Brain microvascular endothelial cell (primary cell): ENCODE measurements around the gene HENMT1.

ENCODE experiments used
- DNase-seq: peaks from one replicate; pipeline ENCODE4 v3.0.0-alpha.2; 2020
- H3K27ac ChIP-seq: fragments of 250-450 bp; sonication (Bioruptor Pico); 2 replicates; pipeline ENCODE4 v1.5.1; 2020; ENCODE audit warnings: mild to moderate bottlenecking, moderate library complexity
- H3K27me3 ChIP-seq: fragments of 250-450 bp; sonication (Bioruptor Pico); replicated peaks from 2 replicates; pipeline ENCODE4 v1.5.1; 2020; ENCODE audit warnings: mild to moderate bottlenecking
- H3K36me3 ChIP-seq: fragments of 250-450 bp; sonication (Bioruptor Pico); replicated peaks from 2 replicates; pipeline ENCODE4 v1.5.1; 2020; ENCODE audit warnings: mild to moderate bottlenecking
- H3K4me3 ChIP-seq: 2 replicates; pipeline ENCODE4 v1.5.1; 2011; ENCODE audit warnings: low read depth, mild to moderate bottlenecking, control low read depth, low read length, moderate library complexity
- in situ Hi-C: cut with HindIII; loops from 2 replicates; pipeline ENCODE4 v1.10.0; 2017; ENCODE audit warnings: low sequenced_read_pairs, low pct_ligation_motif_present
- TF ChIP-seq, protein P1 (sequence below): IDR thresholded peaks from 2 replicates; pipeline ENCODE4 v1.5.1; 2011; ENCODE audit warnings: low read depth, mild to moderate bottlenecking, moderate library complexity, low read length, control low read depth, inconsistent platforms; ENCODE audit errors: missing control alignments

The HENMT1 gene

DNA sequence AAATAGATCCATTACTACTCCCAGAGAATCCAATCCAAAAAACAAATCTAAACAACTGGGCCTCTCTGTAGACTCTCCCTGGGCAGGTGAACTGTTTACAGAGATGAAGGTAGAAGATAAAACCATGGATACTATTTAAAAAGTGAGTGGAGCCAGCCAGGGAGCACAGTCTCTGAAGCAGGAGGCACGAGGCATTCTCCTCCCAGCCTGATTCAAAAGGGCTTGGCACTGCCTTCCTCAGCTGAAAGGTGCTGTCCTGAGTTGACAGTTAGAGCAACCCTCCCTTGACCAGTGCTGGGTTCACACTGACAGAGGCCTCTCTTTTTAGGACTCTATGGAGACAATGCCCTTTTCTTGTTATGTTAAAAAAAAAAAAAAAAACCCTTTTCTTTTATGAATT lies 36.8 kb downstream of the HENMT1 start:
- in situ Hi-C loops: no loop called here
- H3K36me3 ChIP-seq: no peaks in the 10 kb centered on the region
- no peak overlapping the region for H3K4me3 ChIP-seq
- TF ChIP-seq, protein P1, sequence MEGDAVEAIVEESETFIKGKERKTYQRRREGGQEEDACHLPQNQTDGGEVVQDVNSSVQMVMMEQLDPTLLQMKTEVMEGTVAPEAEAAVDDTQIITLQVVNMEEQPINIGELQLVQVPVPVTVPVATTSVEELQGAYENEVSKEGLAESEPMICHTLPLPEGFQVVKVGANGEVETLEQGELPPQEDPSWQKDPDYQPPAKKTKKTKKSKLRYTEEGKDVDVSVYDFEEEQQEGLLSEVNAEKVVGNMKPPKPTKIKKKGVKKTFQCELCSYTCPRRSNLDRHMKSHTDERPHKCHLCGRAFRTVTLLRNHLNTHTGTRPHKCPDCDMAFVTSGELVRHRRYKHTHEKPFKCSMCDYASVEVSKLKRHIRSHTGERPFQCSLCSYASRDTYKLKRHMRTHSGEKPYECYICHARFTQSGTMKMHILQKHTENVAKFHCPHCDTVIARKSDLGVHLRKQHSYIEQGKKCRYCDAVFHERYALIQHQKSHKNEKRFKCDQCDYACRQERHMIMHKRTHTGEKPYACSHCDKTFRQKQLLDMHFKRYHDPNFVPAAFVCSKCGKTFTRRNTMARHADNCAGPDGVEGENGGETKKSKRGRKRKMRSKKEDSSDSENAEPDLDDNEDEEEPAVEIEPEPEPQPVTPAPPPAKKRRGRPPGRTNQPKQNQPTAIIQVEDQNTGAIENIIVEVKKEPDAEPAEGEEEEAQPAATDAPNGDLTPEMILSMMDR: no peak
- DNase-seq: no peak
- H3K27ac ChIP-seq: no peak overlapping the region
- no peaks in the 10 kb centered on the region for H3K27me3 ChIP-seq

DNA sequence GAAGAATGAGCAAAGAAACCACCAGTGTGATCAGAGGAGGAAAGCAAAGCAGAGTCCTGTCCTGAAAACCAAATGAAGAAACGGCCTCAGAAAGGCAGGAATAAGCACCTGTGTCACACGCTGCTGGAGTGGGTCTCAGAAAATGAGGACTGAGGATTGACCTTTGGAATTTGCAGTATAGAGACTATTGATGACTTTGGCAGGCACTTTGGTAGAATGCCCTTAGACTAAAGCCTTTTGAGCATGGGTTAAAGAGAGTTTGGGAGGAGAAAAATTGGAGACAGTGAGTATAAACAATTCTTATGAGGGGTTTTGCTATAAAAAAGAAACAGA lies 43.2 kb downstream of the HENMT1 start:
- no peak for DNase-seq
- in situ Hi-C loops: no loop called here
- Histone ChIP-seq H3K27me3 (no peaks in the 10 kb centered on the region), H3K36me3 (no peaks in the 10 kb centered on the region), H3K27ac (no peak overlapping the region), H3K4me3 (no peak overlapping the region)
- TF ChIP-seq, protein P1: no peak

DNA sequence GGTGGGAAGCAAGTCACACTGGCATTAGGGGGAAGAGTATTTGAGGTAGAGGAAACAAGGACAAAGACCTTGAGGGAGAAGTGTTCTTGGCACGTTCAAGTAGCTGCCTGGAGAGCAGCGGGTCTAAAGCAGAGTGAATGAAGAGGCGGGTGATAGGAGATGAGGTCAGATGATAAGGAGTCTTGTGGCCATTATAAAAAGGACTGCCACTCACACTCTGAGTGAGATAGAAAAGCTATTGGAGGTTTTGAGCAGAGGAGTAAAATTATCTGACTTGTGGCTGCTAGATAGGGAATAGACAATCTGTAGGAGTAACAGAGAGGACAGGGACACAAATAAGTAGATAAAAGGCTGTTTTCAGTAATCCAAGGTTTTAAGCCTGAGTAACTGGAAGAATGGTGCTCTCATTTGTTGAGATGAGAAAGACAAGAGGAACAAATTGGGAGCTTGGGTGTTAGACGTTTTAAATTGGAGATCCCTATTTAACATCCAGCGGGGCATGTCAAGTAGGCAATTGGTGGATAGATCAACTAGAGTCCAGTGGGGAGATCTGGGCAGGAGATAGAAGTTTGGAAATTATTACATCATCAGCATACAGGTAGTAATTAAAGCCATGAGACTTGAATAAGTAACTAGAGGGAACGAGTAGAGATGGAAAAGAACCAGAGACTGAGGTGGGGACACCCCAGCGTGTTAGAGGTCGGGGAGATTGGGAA lies 43.7 kb downstream of the HENMT1 start:
- no peak overlapping the region for H3K4me3 ChIP-seq
- TF ChIP-seq, protein P1: no peak
- in situ Hi-C loops: no loop called here

DNA sequence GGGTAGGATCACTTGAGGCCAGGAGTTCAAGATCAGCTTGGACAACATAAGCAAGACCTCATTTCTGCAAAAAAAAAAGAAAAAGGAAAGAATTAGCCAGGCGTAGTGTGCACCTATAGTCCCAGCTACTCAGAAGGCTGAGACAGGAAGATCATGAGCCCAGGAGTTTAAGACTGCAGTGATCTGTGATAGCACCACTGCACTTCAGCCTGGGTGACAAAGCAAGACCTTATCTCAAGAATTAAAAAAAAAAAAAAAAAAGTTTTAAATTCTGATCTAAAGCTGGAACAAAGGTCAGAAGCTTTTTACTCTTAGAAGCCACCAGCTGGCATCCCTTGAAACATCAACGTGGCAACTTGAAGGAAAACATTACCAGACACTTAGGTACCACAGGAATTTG lies 45.3 kb downstream of the HENMT1 start:
- TF ChIP-seq, protein P1: no peak
- Histone ChIP-seq H3K36me3 (no peaks in the 10 kb centered on the region), H3K27me3 (no peaks in the 10 kb centered on the region), H3K27ac (no peak overlapping the region), H3K4me3 (no peak overlapping the region)
- DNase-seq: no peak
- in situ Hi-C loops: no loop called here

More for the DNA sequence above, 43.7 kb downstream of the HENMT1 start:
- Histone ChIP-seq H3K36me3 (no peaks in the 10 kb centered on the region), H3K27ac (no peak overlapping the region), H3K27me3 (no peaks in the 10 kb centered on the region)
- no peak for DNase-seq

DNA sequence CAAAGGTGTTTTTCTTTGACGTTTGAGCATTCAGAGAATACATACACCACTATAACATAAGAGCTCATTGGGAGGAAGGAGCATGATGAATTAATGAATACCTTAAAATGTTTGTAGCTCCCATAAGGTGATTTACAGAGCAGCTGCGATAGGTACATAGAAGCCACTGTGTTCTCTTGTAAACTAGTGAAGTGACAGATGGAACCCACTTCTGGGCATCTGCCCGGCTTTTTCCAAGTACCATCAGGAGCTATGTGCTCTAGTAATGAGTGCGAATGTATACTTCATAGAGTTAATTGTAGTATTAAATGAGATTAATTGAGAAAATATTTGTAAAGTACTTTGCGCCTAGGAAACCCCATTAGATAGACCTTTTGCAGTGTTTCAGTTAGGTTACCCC lies 48.4 kb downstream of the HENMT1 start:
- H3K4me3 ChIP-seq: no peak overlapping the region
- H3K27ac ChIP-seq: no peak overlapping the region
- no peaks in the 10 kb centered on the region for H3K36me3 ChIP-seq
- TF ChIP-seq, protein P1: no peak
- in situ Hi-C loops: no loop called here
- H3K27me3 ChIP-seq: no peaks in the 10 kb centered on the region
- no peak for DNase-seq

DNA sequence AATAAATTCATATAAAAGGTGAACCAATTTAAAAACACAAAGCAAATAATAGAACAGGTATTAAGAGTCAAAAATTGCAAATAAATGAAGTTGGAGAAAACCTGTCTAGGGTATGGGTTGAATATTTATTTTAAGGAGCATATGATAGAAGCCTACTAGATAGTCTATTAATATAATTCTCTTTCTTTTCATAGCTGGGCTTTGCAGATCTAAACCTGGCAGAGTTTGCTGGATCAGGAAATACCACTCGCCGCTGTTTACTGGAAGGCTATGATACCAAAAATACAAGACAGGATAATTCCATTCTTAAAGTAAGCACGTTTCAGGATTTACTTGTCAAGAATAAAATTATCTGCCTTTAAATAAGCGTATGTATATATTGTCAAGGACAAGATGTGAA lies 48.9 kb downstream of the HENMT1 start:
- Histone ChIP-seq H3K27ac (no peak overlapping the region), H3K4me3 (no peak overlapping the region), H3K36me3 (no peaks in the 10 kb centered on the region), H3K27me3 (no peaks in the 10 kb centered on the region)
- TF ChIP-seq, protein P1: no peak
- no peak for DNase-seq
- in situ Hi-C loops: no loop called here
